SHP77 treated with DMSO at 0.1 percent for 48 hours (cell line): ENCODE data around the gene TAS2R1.

Experiments used
- DNase-seq: peaks from one replicate; lab custom pipeline; 2025; lab: John Stamatoyannopoulos, UW

The TAS2R1 gene

GRCh38 chr5:9630251-9630650, at the start of gene TAS2R1:
TSS of gene TAS2R1 (minus strand) at chr5:9630351. CDS start at chr5:9630032, 319 bp downstream.
- no peak for DNase-seq

GRCh38 chr5:9670371-9670770, 40.2 kb upstream of the TAS2R1 start:
- no peak for DNase-seq

- no peak for DNase-seq
Measured at GRCh38 chr5:9667906-9668305, 37.8 kb upstream of the TAS2R1 start.

- DNase-seq = no peak
Measured at GRCh38 chr5:9663891-9664290, 33.7 kb upstream of the TAS2R1 start.

- DNase-seq = no peak
Measured at GRCh38 chr5:9661316-9662015, 31.3 kb upstream of the TAS2R1 start.

GRCh38 chr5:9658706-9659105, 28.6 kb upstream of the TAS2R1 start:
- no peak for DNase-seq

GRCh38 chr5:9657819-9658218, 27.7 kb upstream of the TAS2R1 start:
- no peak for DNase-seq

GRCh38 chr5:9655641-9656040, 25.5 kb upstream of the TAS2R1 start:
- no peak for DNase-seq

GRCh38 chr5:9654886-9655285, 24.7 kb upstream of the TAS2R1 start:
- no peak for DNase-seq

- DNase-seq = no peak
Measured at GRCh38 chr5:9653811-9654210, 23.7 kb upstream of the TAS2R1 start.

GRCh38 chr5:9653061-9653460, 22.9 kb upstream of the TAS2R1 start:
- DNase-seq = no peak

- no peak for DNase-seq
Measured at GRCh38 chr5:9652295-9652694, 22.1 kb upstream of the TAS2R1 start.

- DNase-seq = no peak
Measured at GRCh38 chr5:9646843-9647242, 16.7 kb upstream of the TAS2R1 start.

GRCh38 chr5:9644630-9645029, 14.5 kb upstream of the TAS2R1 start:
- DNase-seq = no peak

GRCh38 chr5:9642621-9643020, 12.5 kb upstream of the TAS2R1 start:
- DNase-seq = no peak

- no peak for DNase-seq
Measured at GRCh38 chr5:9641806-9642355, 11.7 kb upstream of the TAS2R1 start.

GRCh38 chr5:9632495-9632894, 2.3 kb upstream of the TAS2R1 start:
- DNase-seq = no peak

- DNase-seq = no peak
Measured at GRCh38 chr5:9627541-9627940, 2.6 kb downstream of the TAS2R1 start.

- no peak for DNase-seq
Measured at GRCh38 chr5:9626955-9627354, 3.2 kb downstream of the TAS2R1 start.

GRCh38 chr5:9625731-9626130, 4.4 kb downstream of the TAS2R1 start:
- no peak for DNase-seq

- DNase-seq = no peak
Measured at GRCh38 chr5:9625286-9625685, 4.9 kb downstream of the TAS2R1 start.

- DNase-seq = no peak
Measured at GRCh38 chr5:9624196-9624947, 5.8 kb downstream of the TAS2R1 start.

- DNase-seq = no peak
Measured at GRCh38 chr5:9623661-9624060, 6.5 kb downstream of the TAS2R1 start.
